Activated CD4-positive, alpha-beta T cell treated with anti-CD3 and anti-CD28 coated beads for 4 hours (primary cell): ENCODE measurements around the gene LMTK2.
A peak's percentile ranks its signal among the peaks of the same experiment; 100 is the strongest.

Experiments
- DNase-seq, 2 donors: peaks; one replicate each; pipeline ENCODE4 v3.0.0-alpha.2; 2020

The LMTK2 gene

GRCh38 chr7:98178762-98179490, 72.3 kb downstream of the LMTK2 start:
- no peak for DNase-seq

- no peak for DNase-seq
Measured at GRCh38 chr7:98180751-98181150, 74.1 kb downstream of the LMTK2 start.

- no peak for DNase-seq
Measured at GRCh38 chr7:98185101-98185500, 78.4 kb downstream of the LMTK2 start.

- DNase-seq, result no peak
Measured at GRCh38 chr7:98186452-98187137, 79.9 kb downstream of the LMTK2 start.

- no peak for DNase-seq
Measured at GRCh38 chr7:98187138-98187502, 80.5 kb downstream of the LMTK2 start.

- no peak for DNase-seq
Measured at GRCh38 chr7:98189559-98189958, 82.9 kb downstream of the LMTK2 start.

GRCh38 chr7:98191668-98192431, 85.2 kb downstream of the LMTK2 start:
- DNase-seq, result no peak

GRCh38 chr7:98192781-98193457, 86.3 kb downstream of the LMTK2 start:
- DNase-seq, result no peak

GRCh38 chr7:98193474-98194180, 87.0 kb downstream of the LMTK2 start:
- DNase-seq, result no peak

- DNase-seq, result no peak
Measured at GRCh38 chr7:98194186-98194585, 87.5 kb downstream of the LMTK2 start.

GRCh38 chr7:98194672-98195457, 88.2 kb downstream of the LMTK2 start:
- no peak for DNase-seq

GRCh38 chr7:98196706-98197605, 90.3 kb downstream of the LMTK2 start:
- DNase-seq, result no peak

- DNase-seq, result no peak
Measured at GRCh38 chr7:98199131-98199530, 92.5 kb downstream of the LMTK2 start.

GRCh38 chr7:98200364-98200763, 93.7 kb downstream of the LMTK2 start:
- DNase-seq, result no peak

GRCh38 chr7:98202367-98203195, 95.9 kb downstream of the LMTK2 start:
- DNase-seq, result peak; percentile 36 to 43

- no peak for DNase-seq
Measured at GRCh38 chr7:98203261-98203963, 96.8 kb downstream of the LMTK2 start.

- DNase-seq, result no peak
Measured at GRCh38 chr7:98203964-98204605, 97.4 kb downstream of the LMTK2 start.

GRCh38 chr7:98204670-98205069, 98.0 kb downstream of the LMTK2 start:
- DNase-seq, result no peak
